HUES6 (cell line): ENCODE data around the gene WDR5.

ENCODE experiments used
- H3K27ac ChIP-seq: 2 replicates; pipeline ENCODE4 v1.7.0; 2013; ENCODE audit warnings: low read depth, mild to moderate bottlenecking, low read length, inconsistent platforms
- H3K27me3 ChIP-seq: 2 replicates; pipeline ENCODE4 v1.6.1; 2013; ENCODE audit warnings: low read length; ENCODE audit not compliant: control insufficient read depth, insufficient read depth
- H3K36me3 ChIP-seq: 2 replicates; pipeline ENCODE4 v1.6.1; 2013; ENCODE audit warnings: low read length; ENCODE audit not compliant: control insufficient read depth, insufficient read depth
- H3K4me1 ChIP-seq: 2 replicates; pipeline ENCODE4 v1.6.1; 2013; ENCODE audit warnings: low read length; ENCODE audit not compliant: control insufficient read depth, insufficient read depth
- H3K4me3 ChIP-seq: 2 replicates; pipeline ENCODE4 v1.5.1; 2013; ENCODE audit warnings: low read depth, low read length
- H3K9ac ChIP-seq: one replicate; pipeline ENCODE4 v1.6.1; 2013; ENCODE audit warnings: mild to moderate bottlenecking, low read length
- H3K9me3 ChIP-seq: 2 replicates; pipeline ENCODE4 v1.6.1; 2013; ENCODE audit warnings: low read depth, low read length; ENCODE audit not compliant: control insufficient read depth, insufficient read depth

The WDR5 gene

GRCh38 chr9:134132208-134132870 lies 3.5 kb upstream of the WDR5 start:
- Histone ChIP-seq H3K36me3 (no peaks in the 10 kb centered on the region), H3K4me3 (no peak overlapping the region), H3K9me3 (no peaks in the 10 kb centered on the region), H3K27ac (no peak overlapping the region), H3K4me1 (peaks cover 29% of the 10 kb centered on the region), H3K27me3 (no peaks in the 10 kb centered on the region), H3K9ac (no peak overlapping the region)

GRCh38 chr9:134134949-134135342 lies 936 bp upstream of the WDR5 start:
- Histone ChIP-seq H3K27ac (peak overlapping the region; percentile 83), H3K27me3 (no peaks in the 10 kb centered on the region), H3K9me3 (no peaks in the 10 kb centered on the region), H3K4me1 (peaks cover 31% of the 10 kb centered on the region), H3K9ac (peak overlapping the region; percentile 86), H3K4me3 (peak overlapping the region; percentile 96), H3K36me3 (peaks cover 3% of the 10 kb centered on the region)

GRCh38 chr9:134136118-134136995 lies 475 bp downstream of the WDR5 start:
- Histone ChIP-seq H3K4me1 (peaks cover 24% of the 10 kb centered on the region), H3K9me3 (no peaks in the 10 kb centered on the region)

GRCh38 chr9:134136996-134137299 lies 1.1 kb downstream of the WDR5 start:
- Histone ChIP-seq H3K36me3 (peaks cover 21% of the 10 kb centered on the region), H3K9ac (peak overlapping the region; percentile 95), H3K9me3 (no peaks in the 10 kb centered on the region), H3K27me3 (no peaks in the 10 kb centered on the region), H3K4me3 (peak overlapping the region; percentile 99), H3K27ac (no peak overlapping the region), H3K4me1 (peaks cover 18% of the 10 kb centered on the region)

More at GRCh38 chr9:134136118-134136995, 475 bp downstream of the WDR5 start:
- Histone ChIP-seq H3K27ac (peak overlapping the region; percentile 60; the same call in 1 of the 2 replicates), H3K9ac (peak overlapping the region; percentile 95), H3K36me3 (peaks cover 16% of the 10 kb centered on the region), H3K27me3 (no peaks in the 10 kb centered on the region), H3K4me3 (peak overlapping the region; percentile 99)

GRCh38 chr9:134138292-134138691 lies 2.4 kb downstream of the WDR5 start:
- H3K9me3 ChIP-seq: no peaks in the 10 kb centered on the region
- peaks cover 34% of the 10 kb centered on the region for H3K36me3 ChIP-seq
- H3K9ac ChIP-seq: no peak overlapping the region
- no peaks in the 10 kb centered on the region for H3K27me3 ChIP-seq
- H3K27ac ChIP-seq: no peak overlapping the region
- H3K4me1 ChIP-seq: peaks cover 17% of the 10 kb centered on the region
- no peak overlapping the region for H3K4me3 ChIP-seq

GRCh38 chr9:134139081-134139480 lies 3.2 kb downstream of the WDR5 start:
- peaks cover 42% of the 10 kb centered on the region for H3K36me3 ChIP-seq
- no peak overlapping the region for H3K4me3 ChIP-seq
- H3K27ac ChIP-seq: no peak overlapping the region

GRCh38 chr9:134141906-134142305 lies 6.0 kb downstream of the WDR5 start:
- Histone ChIP-seq H3K36me3 (peaks cover 66% of the 10 kb centered on the region), H3K27ac (no peak overlapping the region), H3K9ac (no peak overlapping the region)

More at GRCh38 chr9:134139081-134139480, 3.2 kb downstream of the WDR5 start:
- H3K9ac ChIP-seq: no peak overlapping the region
- no peaks in the 10 kb centered on the region for H3K9me3 ChIP-seq
- H3K27me3 ChIP-seq: no peaks in the 10 kb centered on the region
- peaks cover 15% of the 10 kb centered on the region for H3K4me1 ChIP-seq

GRCh38 chr9:134144801-134145200 lies 8.9 kb downstream of the WDR5 start:
- no peak overlapping the region for H3K4me3 ChIP-seq
- H3K36me3 ChIP-seq: peaks cover 91% of the 10 kb centered on the region
- no peak overlapping the region for H3K9ac ChIP-seq
- H3K4me1 ChIP-seq: no peaks in the 10 kb centered on the region
- no peaks in the 10 kb centered on the region for H3K27me3 ChIP-seq
- H3K9me3 ChIP-seq: no peaks in the 10 kb centered on the region
- no peak overlapping the region for H3K27ac ChIP-seq

More at GRCh38 chr9:134141906-134142305, 6.0 kb downstream of the WDR5 start:
- H3K4me3 ChIP-seq: no peak overlapping the region
- H3K9me3 ChIP-seq: no peaks in the 10 kb centered on the region
- H3K27me3 ChIP-seq: no peaks in the 10 kb centered on the region
- peaks cover 5% of the 10 kb centered on the region for H3K4me1 ChIP-seq

- no peaks in the 10 kb centered on the region for H3K9me3 ChIP-seq
- H3K27ac ChIP-seq: no peak overlapping the region
- H3K9ac ChIP-seq: no peak overlapping the region
- peaks cover 91% of the 10 kb centered on the region for H3K36me3 ChIP-seq
- H3K4me1 ChIP-seq: no peaks in the 10 kb centered on the region
- H3K4me3 ChIP-seq: no peak overlapping the region
- H3K27me3 ChIP-seq: no peaks in the 10 kb centered on the region
These were observed 9.4 kb downstream of the WDR5 start for GRCh38 chr9:134145262-134145661.

GRCh38 chr9:134146774-134147493 lies 11.1 kb downstream of the WDR5 start:
- Histone ChIP-seq H3K9ac (no peak overlapping the region), H3K27ac (no peak overlapping the region), H3K4me1 (peaks cover 7% of the 10 kb centered on the region; the same call in 1 of the 2 replicates), H3K4me3 (no peak overlapping the region), H3K36me3 (peaks cover 92% of the 10 kb centered on the region), H3K27me3 (no peaks in the 10 kb centered on the region), H3K9me3 (no peaks in the 10 kb centered on the region)
